SK-N-SH treated with all-trans-retinoic acid at 6 μM for 48 hours (cell line): ENCODE results near the gene LARGE1.

Experiments used
- ARNTL ChIP-seq: fragments of 450-650 bp; formaldehyde crosslinking; IDR thresholded peaks from 2 replicates; pipeline ENCODE4 v1.5.0; 2020; ENCODE audit warnings: low read depth, mild to moderate bottlenecking, moderate library complexity, borderline replicate concordance
- BACH2 ChIP-seq: fragments of 250-450 bp; sonication (Bioruptor Pico); IDR thresholded peaks from 2 replicates; pipeline ENCODE4 v1.9.0; 2021; ENCODE audit warnings: mild to moderate bottlenecking, borderline replicate concordance
- ESRRG ChIP-seq: fragments of 250-450 bp; sonication (Bioruptor Pico); IDR thresholded peaks from 2 replicates; pipeline ENCODE4 v1.6.1; 2021; ENCODE audit warnings: mild to moderate bottlenecking
- GLIS3 ChIP-seq: fragments of 250-450 bp; sonication (Bioruptor Pico); IDR thresholded peaks from 2 replicates; pipeline ENCODE4 v1.5.0; 2020; ENCODE audit warnings: mild to moderate bottlenecking, moderate library complexity
- ISL1 ChIP-seq: fragments of 250-450 bp; sonication (Bioruptor Pico); IDR thresholded peaks from 2 replicates; pipeline ENCODE4 v2.1.2; 2022; ENCODE audit warnings: mild to moderate bottlenecking, moderate library complexity
- OSR1 ChIP-seq: fragments of 250-450 bp; sonication (Bioruptor Pico); IDR thresholded peaks from 2 replicates; pipeline ENCODE4 v1.8.0; 2022; ENCODE audit warnings: moderate library complexity, mild to moderate bottlenecking, inconsistent platforms
- RARB ChIP-seq: fragments of 250-450 bp; sonication (Bioruptor Pico); IDR thresholded peaks from 2 replicates; pipeline ENCODE4 v1.8.0; 2021; ENCODE audit warnings: mild to moderate bottlenecking, moderate library complexity
- TSHZ2 ChIP-seq: fragments of 250-450 bp; sonication (Bioruptor Pico); IDR thresholded peaks from 2 replicates; pipeline ENCODE4 v1.5.0; 2020; ENCODE audit warnings: mild to moderate bottlenecking, moderate library complexity
- ZFP3 ChIP-seq: fragments of 250-450 bp; sonication (Bioruptor Pico); IDR thresholded peaks from 2 replicates; pipeline ENCODE4 v1.5.0; 2020; ENCODE audit warnings: mild to moderate bottlenecking, moderate library complexity
- ZFP30 ChIP-seq: fragments of 450-650 bp; formaldehyde crosslinking; IDR thresholded peaks from 2 replicates; pipeline ENCODE4 v1.5.0; 2022; ENCODE audit warnings: mild to moderate bottlenecking, moderate library complexity
- ZNF70 ChIP-seq: fragments of 450-650 bp; formaldehyde crosslinking; IDR thresholded peaks from 2 replicates; pipeline ENCODE4 v1.5.0; 2020; ENCODE audit warnings: mild to moderate bottlenecking, moderate library complexity
- TF ChIP-seq, protein P1 (sequence below): fragments of 250-450 bp; sonication (Bioruptor Pico); IDR thresholded peaks from 2 replicates; pipeline ENCODE4 v1.5.1; 2021; ENCODE audit warnings: mild to moderate bottlenecking, moderate library complexity
- TF ChIP-seq, protein P2 (sequence below): fragments of 250-450 bp; sonication (Bioruptor Pico); IDR thresholded peaks from 2 replicates; pipeline ENCODE4 v1.8.0; 2020; ENCODE audit warnings: mild to moderate bottlenecking, moderate library complexity, borderline replicate concordance

DNA sequence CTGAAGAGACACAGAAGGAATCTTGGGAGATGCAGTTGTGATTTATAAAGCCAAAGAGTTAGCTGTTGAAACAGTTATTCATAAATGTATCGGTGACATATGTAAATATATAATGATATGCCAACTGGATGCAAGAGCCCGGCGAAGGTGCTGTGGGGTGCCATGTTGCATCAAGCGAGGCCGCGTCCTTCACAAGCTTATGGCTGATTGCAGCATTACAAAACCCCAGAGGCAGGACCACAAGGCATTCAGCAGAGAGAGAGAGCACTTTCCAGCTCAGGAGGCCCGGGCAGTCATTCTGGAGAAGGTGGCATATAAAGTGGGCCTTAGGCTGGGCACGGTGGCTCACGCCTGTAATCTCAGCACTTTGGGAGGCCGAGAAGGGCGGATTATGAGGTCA lies 65.6 kb downstream of the LARGE1 start:
- TF ChIP-seq, protein P1, sequence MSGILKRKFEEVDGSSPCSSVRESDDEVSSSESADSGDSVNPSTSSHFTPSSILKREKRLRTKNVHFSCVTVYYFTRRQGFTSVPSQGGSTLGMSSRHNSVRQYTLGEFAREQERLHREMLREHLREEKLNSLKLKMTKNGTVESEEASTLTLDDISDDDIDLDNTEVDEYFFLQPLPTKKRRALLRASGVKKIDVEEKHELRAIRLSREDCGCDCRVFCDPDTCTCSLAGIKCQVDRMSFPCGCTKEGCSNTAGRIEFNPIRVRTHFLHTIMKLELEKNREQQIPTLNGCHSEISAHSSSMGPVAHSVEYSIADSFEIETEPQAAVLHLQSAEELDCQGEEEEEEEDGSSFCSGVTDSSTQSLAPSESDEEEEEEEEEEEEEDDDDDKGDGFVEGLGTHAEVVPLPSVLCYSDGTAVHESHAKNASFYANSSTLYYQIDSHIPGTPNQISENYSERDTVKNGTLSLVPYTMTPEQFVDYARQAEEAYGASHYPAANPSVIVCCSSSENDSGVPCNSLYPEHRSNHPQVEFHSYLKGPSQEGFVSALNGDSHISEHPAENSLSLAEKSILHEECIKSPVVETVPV (CRISPR knock-in tag) = no peak
- TF ChIP-seq RARB (CRISPR knock-in tag) (no peak), BACH2 (CRISPR knock-in tag) (no peak), ARNTL (CRISPR knock-in tag) (no peak), ZFP30 (CRISPR knock-in tag) (no peak), OSR1 (no peak), ESRRG (no peak), TSHZ2 (CRISPR knock-in tag) (no peak), ZFP3 (CRISPR knock-in tag) (no peak), ZNF70 (CRISPR knock-in tag) (no peak), GLIS3 (CRISPR knock-in tag) (no peak), ISL1 (CRISPR knock-in tag) (no peak)
- TF ChIP-seq, protein P2, sequence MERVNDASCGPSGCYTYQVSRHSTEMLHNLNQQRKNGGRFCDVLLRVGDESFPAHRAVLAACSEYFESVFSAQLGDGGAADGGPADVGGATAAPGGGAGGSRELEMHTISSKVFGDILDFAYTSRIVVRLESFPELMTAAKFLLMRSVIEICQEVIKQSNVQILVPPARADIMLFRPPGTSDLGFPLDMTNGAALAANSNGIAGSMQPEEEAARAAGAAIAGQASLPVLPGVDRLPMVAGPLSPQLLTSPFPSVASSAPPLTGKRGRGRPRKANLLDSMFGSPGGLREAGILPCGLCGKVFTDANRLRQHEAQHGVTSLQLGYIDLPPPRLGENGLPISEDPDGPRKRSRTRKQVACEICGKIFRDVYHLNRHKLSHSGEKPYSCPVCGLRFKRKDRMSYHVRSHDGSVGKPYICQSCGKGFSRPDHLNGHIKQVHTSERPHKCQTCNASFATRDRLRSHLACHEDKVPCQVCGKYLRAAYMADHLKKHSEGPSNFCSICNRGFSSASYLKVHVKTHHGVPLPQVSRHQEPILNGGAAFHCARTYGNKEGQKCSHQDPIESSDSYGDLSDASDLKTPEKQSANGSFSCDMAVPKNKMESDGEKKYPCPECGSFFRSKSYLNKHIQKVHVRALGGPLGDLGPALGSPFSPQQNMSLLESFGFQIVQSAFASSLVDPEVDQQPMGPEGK (CRISPR knock-in tag) = no peak
